Breast epithelium (tissue), 3 donors: ENCODE results near the gene GPR3.

Experiments
- CTCF ChIP-seq, 3 donors: fragments of 450-650 bp; IDR thresholded peaks; one replicate each; pipeline ENCODE4 v1.5.1; 2016 to 2017; ENCODE audit warnings: antibody characterized with exemption in 3 of 3, mild to moderate bottlenecking in 3 of 3, moderate library complexity in 3 of 3
- POLR2A ChIP-seq: fragments of 450-650 bp; IDR thresholded peaks from one replicate; pipeline ENCODE4 v1.6.1; 2016; ENCODE audit warnings: antibody characterized with exemption, mild to moderate bottlenecking, moderate library complexity
- POLR2AphosphoS5 ChIP-seq, 3 donors: sonication (generic); formaldehyde crosslinking; IDR thresholded peaks; one replicate each; pipeline ENCODE4 v1.6.1; 2017; ENCODE audit warnings: antibody characterized with exemption in 3 of 3

GRCh38 chr1:27365372-27366112 lies 26.9 kb upstream of the GPR3 start:
- peak in 1 of 3 donors; percentile 76 for TF ChIP-seq POLR2AphosphoS5 (IDR thresholded peaks at IDR 0.05)
- TF ChIP-seq POLR2A, result no peak
- TF ChIP-seq CTCF (IDR thresholded peaks at IDR 0.05), result no peak
